KMS-11 (cell line): ENCODE results near the gene CDK17.

Experiments used
- H2AFZ ChIP-seq: fragments of 200-600 bp; sonication (generic); 2 replicates; pipeline ENCODE4 v1.6.1; 2016; ENCODE audit warnings: antibody characterized with exemption, mixed run types, low read depth
- H3K27ac ChIP-seq: fragments of 200-600 bp; sonication (generic); 2 replicates; pipeline ENCODE4 v1.6.1; 2016; ENCODE audit warnings: mild to moderate bottlenecking, mixed run types
- H3K27me3 ChIP-seq: fragments of 200-600 bp; sonication (generic); 2 replicates; pipeline ENCODE4 v1.6.1; 2017; ENCODE audit warnings: mild to moderate bottlenecking, low read depth, mixed run types, moderate library complexity; ENCODE audit not compliant: insufficient read depth
- H3K36me3 ChIP-seq: fragments of 200-600 bp; sonication (generic); 2 replicates; pipeline ENCODE4 v1.6.1; 2017; ENCODE audit warnings: mild to moderate bottlenecking, mixed run types; ENCODE audit not compliant: insufficient read depth
- H3K4me1 ChIP-seq: fragments of 200-600 bp; sonication (generic); 2 replicates; pipeline ENCODE4 v1.6.1; 2016; ENCODE audit warnings: mild to moderate bottlenecking, low read depth, mixed run types; ENCODE audit not compliant: poor library complexity, severe bottlenecking
- H3K4me2 ChIP-seq: fragments of 200-600 bp; sonication (generic); 2 replicates; pipeline ENCODE4 v1.7.0; 2016; ENCODE audit warnings: mild to moderate bottlenecking, mixed run types
- H3K4me3 ChIP-seq: fragments of 200-600 bp; sonication (generic); IDR thresholded peaks from 2 replicates; pipeline ENCODE4 v1.6.1; 2017; ENCODE audit warnings: low read depth, low read length, mixed read lengths; ENCODE audit not compliant: insufficient read depth
- H3K79me2 ChIP-seq: fragments of 200-600 bp; sonication (generic); 2 replicates; pipeline ENCODE4 v1.6.1; 2016; ENCODE audit warnings: low read depth, mixed run types; ENCODE audit not compliant: insufficient read depth
- H3K9ac ChIP-seq: fragments of 200-600 bp; sonication (generic); 2 replicates; pipeline ENCODE4 v1.6.1; 2016; ENCODE audit warnings: mild to moderate bottlenecking, mixed run types
- H4K20me1 ChIP-seq: fragments of 200-600 bp; sonication (generic); 2 replicates; pipeline ENCODE4 v1.6.1; 2016; ENCODE audit warnings: mild to moderate bottlenecking, mixed run types; ENCODE audit not compliant: insufficient read depth
- TF ChIP-seq, protein P1 (sequence below): fragments of 200-600 bp; sonication (generic); conservative IDR thresholded peaks from 2 replicates; pipeline ENCODE4 v1.6.1; 2017; ENCODE audit warnings: low read depth, mild to moderate bottlenecking, antibody characterized with exemption, low read length, moderate library complexity, mixed read lengths

The CDK17 gene

GRCh38 chr12:96239711-96240635 lies 160.3 kb downstream of the CDK17 start:
- Histone ChIP-seq H3K4me2 (no peak overlapping the region), H4K20me1 (no peaks in the 10 kb centered on the region), H3K4me3 (no peak overlapping the region), H3K27ac (no peak overlapping the region), H3K9ac (no peak overlapping the region), H3K79me2 (peaks cover 15% of the 10 kb centered on the region), H2AFZ (no peak overlapping the region), H3K4me1 (no peaks in the 10 kb centered on the region), H3K36me3 (no peaks in the 10 kb centered on the region), H3K27me3 (no peaks in the 10 kb centered on the region)
- TF ChIP-seq, protein P1, sequence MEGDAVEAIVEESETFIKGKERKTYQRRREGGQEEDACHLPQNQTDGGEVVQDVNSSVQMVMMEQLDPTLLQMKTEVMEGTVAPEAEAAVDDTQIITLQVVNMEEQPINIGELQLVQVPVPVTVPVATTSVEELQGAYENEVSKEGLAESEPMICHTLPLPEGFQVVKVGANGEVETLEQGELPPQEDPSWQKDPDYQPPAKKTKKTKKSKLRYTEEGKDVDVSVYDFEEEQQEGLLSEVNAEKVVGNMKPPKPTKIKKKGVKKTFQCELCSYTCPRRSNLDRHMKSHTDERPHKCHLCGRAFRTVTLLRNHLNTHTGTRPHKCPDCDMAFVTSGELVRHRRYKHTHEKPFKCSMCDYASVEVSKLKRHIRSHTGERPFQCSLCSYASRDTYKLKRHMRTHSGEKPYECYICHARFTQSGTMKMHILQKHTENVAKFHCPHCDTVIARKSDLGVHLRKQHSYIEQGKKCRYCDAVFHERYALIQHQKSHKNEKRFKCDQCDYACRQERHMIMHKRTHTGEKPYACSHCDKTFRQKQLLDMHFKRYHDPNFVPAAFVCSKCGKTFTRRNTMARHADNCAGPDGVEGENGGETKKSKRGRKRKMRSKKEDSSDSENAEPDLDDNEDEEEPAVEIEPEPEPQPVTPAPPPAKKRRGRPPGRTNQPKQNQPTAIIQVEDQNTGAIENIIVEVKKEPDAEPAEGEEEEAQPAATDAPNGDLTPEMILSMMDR, result no peak

- no peak overlapping the region for H3K4me2 ChIP-seq
- peaks cover 12% of the 10 kb centered on the region for H3K79me2 ChIP-seq
- H4K20me1 ChIP-seq, result no peaks in the 10 kb centered on the region
- no peaks in the 10 kb centered on the region for H3K4me1 ChIP-seq
- no peak overlapping the region for H2AFZ ChIP-seq
- H3K4me3 ChIP-seq, result no peak overlapping the region
- no peaks in the 10 kb centered on the region for H3K36me3 ChIP-seq
- TF ChIP-seq, protein P1, result no peak
- H3K27ac ChIP-seq, result no peak overlapping the region
- H3K27me3 ChIP-seq, result no peaks in the 10 kb centered on the region
- no peak overlapping the region for H3K9ac ChIP-seq
These were observed 161.7 kb downstream of the CDK17 start for GRCh38 chr12:96238336-96239047.

GRCh38 chr12:96237465-96238077 lies 162.7 kb downstream of the CDK17 start:
- peaks cover 16% of the 10 kb centered on the region; the same call in 1 of the 2 replicates for H3K79me2 ChIP-seq
- H3K4me2 ChIP-seq, result no peak overlapping the region

DNA sequence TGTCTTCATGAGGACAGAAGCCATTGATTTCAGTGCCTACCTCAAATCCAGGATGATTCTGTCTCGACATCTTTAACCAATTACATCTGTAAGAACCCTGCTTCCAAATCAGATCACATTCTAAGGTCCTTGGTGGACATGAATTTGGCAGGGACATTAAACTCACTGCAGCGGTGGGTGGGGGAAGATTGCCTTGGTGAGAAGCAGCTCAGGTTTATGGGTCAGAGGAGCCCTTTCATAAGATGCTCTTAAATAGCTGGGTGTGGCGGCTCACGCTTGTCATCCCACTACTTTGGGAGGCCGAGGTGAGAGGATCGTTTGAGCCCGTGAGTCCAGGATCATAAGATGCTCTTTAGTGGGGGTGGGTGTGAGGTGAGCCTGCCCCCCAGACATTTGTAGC lies 163.2 kb downstream of the CDK17 start:
- H4K20me1 ChIP-seq, result no peaks in the 10 kb centered on the region
- no peak overlapping the region for H3K4me2 ChIP-seq
- H3K4me3 ChIP-seq, result no peak overlapping the region
- no peak overlapping the region for H3K27ac ChIP-seq
- H3K79me2 ChIP-seq, result peaks cover 17% of the 10 kb centered on the region; the same call in 1 of the 2 replicates
- H2AFZ ChIP-seq, result no peak overlapping the region
- H3K4me1 ChIP-seq, result no peaks in the 10 kb centered on the region
- no peaks in the 10 kb centered on the region for H3K36me3 ChIP-seq
- no peak overlapping the region for H3K9ac ChIP-seq
- H3K27me3 ChIP-seq, result no peaks in the 10 kb centered on the region
- TF ChIP-seq, protein P1, result no peak

More at GRCh38 chr12:96237465-96238077, 162.7 kb downstream of the CDK17 start:
- H2AFZ ChIP-seq, result no peak overlapping the region
- no peak overlapping the region for H3K9ac ChIP-seq
- H3K36me3 ChIP-seq, result no peaks in the 10 kb centered on the region
- H3K4me1 ChIP-seq, result no peaks in the 10 kb centered on the region
- no peak overlapping the region for H3K27ac ChIP-seq
- H3K4me3 ChIP-seq, result no peak overlapping the region
- H4K20me1 ChIP-seq, result no peaks in the 10 kb centered on the region
- no peaks in the 10 kb centered on the region for H3K27me3 ChIP-seq
- TF ChIP-seq, protein P1, result no peak
